ENCODE data around the gene C1QTNF6. TPM values are rescaled to one million over a fixed set of nuclear protein-coding genes. Genes with fewer than 3 reads are reported as not detected.
A peak's percentile ranks its signal among the peaks of the same experiment; 100 is the strongest.

The C1QTNF6 gene
- total and polyA plus RNA-seq, 2 experiments from 2014 or later: 1.7 to 2.3 TPM

DNA sequence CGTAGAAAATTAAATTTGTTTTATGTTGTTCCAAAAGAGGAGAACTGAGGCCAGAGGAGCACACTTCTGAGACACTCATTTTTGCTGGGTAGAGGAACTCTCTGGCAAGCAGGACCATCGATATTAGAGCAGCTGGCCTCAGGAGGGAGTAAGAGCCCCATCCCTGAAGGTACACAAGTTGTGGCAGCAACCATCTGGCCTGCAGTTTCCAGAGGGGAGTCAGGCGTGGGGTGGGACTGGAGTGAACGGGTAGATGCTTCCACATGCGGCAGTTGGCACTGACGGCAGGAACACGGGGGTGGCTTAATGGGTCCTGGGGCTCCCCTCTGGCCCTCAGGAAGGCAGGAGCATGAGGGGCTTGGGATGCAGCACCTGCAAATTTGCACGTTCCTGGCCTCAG, 37.4 kb upstream of the C1QTNF6 start:
- TF ChIP-seq, protein P1, sequence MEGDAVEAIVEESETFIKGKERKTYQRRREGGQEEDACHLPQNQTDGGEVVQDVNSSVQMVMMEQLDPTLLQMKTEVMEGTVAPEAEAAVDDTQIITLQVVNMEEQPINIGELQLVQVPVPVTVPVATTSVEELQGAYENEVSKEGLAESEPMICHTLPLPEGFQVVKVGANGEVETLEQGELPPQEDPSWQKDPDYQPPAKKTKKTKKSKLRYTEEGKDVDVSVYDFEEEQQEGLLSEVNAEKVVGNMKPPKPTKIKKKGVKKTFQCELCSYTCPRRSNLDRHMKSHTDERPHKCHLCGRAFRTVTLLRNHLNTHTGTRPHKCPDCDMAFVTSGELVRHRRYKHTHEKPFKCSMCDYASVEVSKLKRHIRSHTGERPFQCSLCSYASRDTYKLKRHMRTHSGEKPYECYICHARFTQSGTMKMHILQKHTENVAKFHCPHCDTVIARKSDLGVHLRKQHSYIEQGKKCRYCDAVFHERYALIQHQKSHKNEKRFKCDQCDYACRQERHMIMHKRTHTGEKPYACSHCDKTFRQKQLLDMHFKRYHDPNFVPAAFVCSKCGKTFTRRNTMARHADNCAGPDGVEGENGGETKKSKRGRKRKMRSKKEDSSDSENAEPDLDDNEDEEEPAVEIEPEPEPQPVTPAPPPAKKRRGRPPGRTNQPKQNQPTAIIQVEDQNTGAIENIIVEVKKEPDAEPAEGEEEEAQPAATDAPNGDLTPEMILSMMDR (conservative IDR thresholded peaks at IDR 0.05; ENCODE audit: low read depth in 2 of 2): peak in 1 of 2 experiments; percentile 52; a peak in 2 of 4 replicates
- TF ChIP-seq EZH2 (IDR thresholded peaks at IDR 0.05; ENCODE audit: low read depth, unreplicated experiment): no peak
- Histone ChIP-seq H3F3A (replicated peaks; ENCODE audit: low read depth) (no peaks in the 10 kb centered on the region), H3K27ac (ENCODE audit: low read depth) (no peak overlapping the region), H3K4me1 (ENCODE audit: insufficient read depth) (no peaks in the 10 kb centered on the region), H3K4me3 (no peak overlapping the region), H3K36me3 (ENCODE audit: insufficient read depth) (no peaks in the 10 kb centered on the region), H3K79me2 (replicated peaks; ENCODE audit: insufficient read depth) (no peaks in the 10 kb centered on the region), H3K4me2 (no peak overlapping the region), H2AFZ (no peak overlapping the region), H3K9me2 (ENCODE audit: insufficient read depth) (no peaks in the 10 kb centered on the region), H3K27me3 (ENCODE audit: insufficient read depth) (no peaks in the 10 kb centered on the region), H4K20me1 (replicated peaks; ENCODE audit: insufficient read depth) (no peaks in the 10 kb centered on the region)
- Mint-ChIP-seq H3K4me3 (no peak overlapping the region), H3K4me1 (peaks cover 5% of the 10 kb centered on the region), H3K9me3 (peaks cover 11% of the 10 kb centered on the region; the same call in 2 of the 3 replicates), H3K27me3 (ENCODE audit: insufficient read depth, low read depth, poor library complexity) (peaks cover 13% of the 10 kb centered on the region), H3K36me3 (ENCODE audit: low read depth) (no peaks in the 10 kb centered on the region), H3K27ac (no peak overlapping the region)
- DNase-seq (ENCODE audit: low spot score): no peak
- ATAC-seq: peak; percentile 63

- DNase-seq (ENCODE audit: low spot score) (no peak), ATAC-seq (no peak)
- Histone ChIP-seq H2AFZ (no peak overlapping the region), H3K27ac (ENCODE audit: low read depth) (no peak overlapping the region), H3K4me3 (no peak overlapping the region), H3K4me2 (no peak overlapping the region), H3K9me2 (ENCODE audit: insufficient read depth) (no peaks in the 10 kb centered on the region), H3K27me3 (ENCODE audit: insufficient read depth) (no peaks in the 10 kb centered on the region), H3K79me2 (replicated peaks; ENCODE audit: insufficient read depth) (no peaks in the 10 kb centered on the region), H4K20me1 (replicated peaks; ENCODE audit: insufficient read depth) (no peaks in the 10 kb centered on the region), H3F3A (replicated peaks; ENCODE audit: low read depth) (no peaks in the 10 kb centered on the region), H3K36me3 (ENCODE audit: insufficient read depth) (no peaks in the 10 kb centered on the region), H3K4me1 (ENCODE audit: insufficient read depth) (no peaks in the 10 kb centered on the region)
- H3K9me3 Mint-ChIP-seq: peaks cover 11% of the 10 kb centered on the region; the same call in 2 of the 3 replicates
- no peak overlapping the region for H3K27ac Mint-ChIP-seq
- TF ChIP-seq EZH2 (IDR thresholded peaks at IDR 0.05; ENCODE audit: low read depth, unreplicated experiment) (no peak), EZH2phosphoT487 (IDR thresholded peaks at IDR 0.05; ENCODE audit: unreplicated experiment) (no peak), STAT1 (IDR thresholded peaks at IDR 0.05; ENCODE audit: unreplicated experiment) (no peak)
- no peak overlapping the region for H3K4me3 Mint-ChIP-seq
- H3K4me1 Mint-ChIP-seq: peaks cover 5% of the 10 kb centered on the region
- H3K27me3 Mint-ChIP-seq (ENCODE audit: insufficient read depth, low read depth, poor library complexity): peaks cover 13% of the 10 kb centered on the region
- no peaks in the 10 kb centered on the region for H3K36me3 Mint-ChIP-seq (ENCODE audit: low read depth)
Measured at GRCh38 chr22:37224757-37225420, 36.8 kb upstream of the C1QTNF6 start.

DNA sequence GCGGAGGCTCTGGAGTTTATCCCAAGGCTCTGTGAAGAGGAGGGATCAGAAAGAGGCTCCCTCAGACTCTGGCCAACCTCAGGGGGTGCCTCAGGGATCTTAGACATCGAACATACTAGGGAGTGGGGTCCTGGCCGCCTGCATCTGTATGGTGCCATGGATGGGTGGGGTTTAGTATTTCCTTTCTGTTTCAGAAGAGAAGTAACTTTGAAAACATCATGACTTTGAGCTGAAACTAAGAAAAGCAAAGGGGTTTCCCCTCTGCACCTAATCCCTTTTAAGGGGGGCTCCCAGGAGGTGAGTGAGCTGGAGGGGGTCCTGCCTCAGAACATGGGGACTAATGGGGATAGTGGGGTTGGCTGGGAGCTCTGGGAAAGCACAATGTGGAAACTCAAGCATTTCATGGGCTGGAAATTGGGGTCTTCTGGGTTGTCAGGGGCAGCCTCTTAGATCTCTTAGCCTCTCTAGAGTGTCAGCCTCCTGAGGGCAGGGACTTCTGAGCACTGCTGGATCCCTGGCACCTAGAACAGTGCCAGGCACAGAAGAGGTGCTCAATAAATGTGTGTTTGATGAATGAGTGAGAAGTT, 36.0 kb upstream of the C1QTNF6 start:
- Mint-ChIP-seq H3K4me1 (peaks cover 5% of the 10 kb centered on the region), H3K9me3 (peaks cover 11% of the 10 kb centered on the region; the same call in 2 of the 3 replicates)
- TF ChIP-seq STAT1 (IDR thresholded peaks at IDR 0.05; ENCODE audit: unreplicated experiment) (no peak), ZNF331 (CRISPR knock-in tag; IDR thresholded peaks at IDR 0.05; ENCODE audit: low read depth) (no peak), REST (IDR thresholded peaks at IDR 0.05; ENCODE audit: unreplicated experiment) (no peak), POLR2AphosphoS5 (IDR thresholded peaks at IDR 0.05; ENCODE audit: low read depth) (no peak), EZH2 (IDR thresholded peaks at IDR 0.05; ENCODE audit: low read depth, unreplicated experiment) (no peak), JUNB (IDR thresholded peaks at IDR 0.05; ENCODE audit: unreplicated experiment) (no peak)
- TF ChIP-seq, protein P1 (conservative IDR thresholded peaks at IDR 0.05; ENCODE audit: low read depth in 2 of 2): no peak

More for the DNA sequence above, 36.0 kb upstream of the C1QTNF6 start:
- H3K27ac Mint-ChIP-seq: no peak overlapping the region
- no peaks in the 10 kb centered on the region for H3K36me3 Mint-ChIP-seq (ENCODE audit: low read depth)
- H3K4me3 ChIP-seq: no peak overlapping the region
- H4K20me1 ChIP-seq (replicated peaks; ENCODE audit: insufficient read depth): no peaks in the 10 kb centered on the region
- peaks cover 13% of the 10 kb centered on the region for H3K27me3 Mint-ChIP-seq (ENCODE audit: insufficient read depth, low read depth, poor library complexity)
- no peaks in the 10 kb centered on the region for H3K9me2 ChIP-seq (ENCODE audit: insufficient read depth)
- DNase-seq (ENCODE audit: low spot score): no peak
- H3K4me3 Mint-ChIP-seq: no peak overlapping the region
- no peaks in the 10 kb centered on the region for H3K36me3 ChIP-seq (ENCODE audit: insufficient read depth)
- ATAC-seq: no peak
- no peaks in the 10 kb centered on the region for H3K27me3 ChIP-seq (ENCODE audit: insufficient read depth)
- no peaks in the 10 kb centered on the region for H3K79me2 ChIP-seq (replicated peaks; ENCODE audit: insufficient read depth)
- no peak overlapping the region for H2AFZ ChIP-seq
- H3K27ac ChIP-seq (ENCODE audit: low read depth): no peak overlapping the region
- H3F3A ChIP-seq (replicated peaks; ENCODE audit: low read depth): no peaks in the 10 kb centered on the region
- no peaks in the 10 kb centered on the region for H3K4me1 ChIP-seq (ENCODE audit: insufficient read depth)
- H3K4me2 ChIP-seq: no peak overlapping the region
